Smooth muscle cell of the pulmonary artery (primary cell): ENCODE measurements around the gene GNPDA2. TPM values are rescaled to one million over a fixed set of nuclear protein-coding genes. Genes with fewer than 3 reads are reported as not detected.

Source experiments
- total RNA-seq: library from RNA; depleted of rRNA; stranded (reverse); fragments of >200 nt; gene quantifications from 2 replicates; pipeline ENCODE4 v1.2.3, GENCODE V29; 2014

Gene GNPDA2
- total RNA-seq = 19.4 and 30.2 TPM in 2 replicates

GRCh38 chr4:44726038-44726871, at the start of gene GNPDA2:
Gene GNPDA2, minus strand, starts transcription at chr4:44726556. Its CDS starts 4,349 bp downstream, at chr4:44722207.

GRCh38 chr4:44678094-44679041, 48.0 kb downstream of the GNPDA2 start, which contains the start of gene GUF1:
Gene GUF1, plus strand, starts transcription at chr4:44678420. Its CDS starts 203 bp downstream, at chr4:44678623.

Other genes starting within 250 kb of the GNPDA2 start
- gene YIPF7, start 74.9 kb downstream of the GNPDA2 start, total RNA-seq = 0.13 TPM in 1 of 2 replicates, not detected in the other
- 15.1 and 15.4 TPM in 2 replicates for gene GUF1, start 48.1 kb downstream of the GNPDA2 start, total RNA-seq